ENCODE data around the gene RSRP1. TPM values are rescaled to one million over a fixed set of nuclear protein-coding genes. Genes with fewer than 3 reads are reported as not detected.

Gene RSRP1
- total and polyA plus RNA-seq, 2 of the 13 experiments (the other 11 are each of a cell fraction or from before 2014, with no cell fraction given): 43.9 to 52.8 TPM

GRCh38 chr1:25239681-25240541, 7.3 kb downstream of the RSRP1 start (continued):
- TF ChIP-seq ZNF724P (CRISPR knock-in tag; IDR thresholded peaks at IDR 0.05; ENCODE audit: borderline replicate concordance) (peak; percentile 73; the same call in 1 of the 2 replicates), TCF12 (IDR thresholded peaks at IDR 0.05) (no peak), TCF12 (CRISPR knock-in tag; IDR thresholded peaks at IDR 0.05) (0 out of 2 replicates have a peak, but pooled peaks have one; percentile 77), XRCC5 (optimal IDR thresholded peaks at IDR 0.05; ENCODE audit: low read length) (peak; percentile 85), RAD21 (CRISPR knock-in tag; IDR thresholded peaks at IDR 0.05) (peak; percentile 77), HINFP (CRISPR knock-in tag; IDR thresholded peaks at IDR 0.05; ENCODE audit: low read depth) (peak; percentile 71; the same call in 1 of the 2 replicates), DZIP1 (CRISPR knock-in tag; IDR thresholded peaks at IDR 0.05) (no peak), NFIC (IDR thresholded peaks at IDR 0.05; ENCODE audit: low read length) (0 out of 2 replicates have a peak, but pooled peaks have one; percentile 30), WIZ (CRISPR knock-in tag; IDR thresholded peaks at IDR 0.05) (no peak), PCBP1 (IDR thresholded peaks at IDR 0.05; ENCODE audit: borderline replicate concordance, low read depth, low read length) (0 out of 2 replicates have a peak, but pooled peaks have one; percentile 36), ZNF550 (CRISPR knock-in tag; IDR thresholded peaks at IDR 0.05; ENCODE audit: borderline replicate concordance) (no peak), ZFP82 (CRISPR knock-in tag; IDR thresholded peaks at IDR 0.05; ENCODE audit: borderline replicate concordance) (no peak), ELF1 (CRISPR knock-in tag; IDR thresholded peaks at IDR 0.05) (peak; percentile 92), FOXA3 (CRISPR knock-in tag; IDR thresholded peaks at IDR 0.05) (peak; percentile 48), ZNF710 (CRISPR knock-in tag; IDR thresholded peaks at IDR 0.05; ENCODE audit: borderline replicate concordance) (peak; percentile 39; the same call in 1 of the 2 replicates), NKX3-1 (CRISPR knock-in tag; IDR thresholded peaks at IDR 0.05) (no peak), BRCA1 (CRISPR knock-in tag; IDR thresholded peaks at IDR 0.05) (no peak), REL (CRISPR knock-in tag; conservative IDR thresholded peaks at IDR 0.05) (no peak), HNF4G (IDR thresholded peaks at IDR 0.05; ENCODE audit: borderline replicate concordance, low read depth, low read length) (no peak), HNF4G (CRISPR knock-in tag; IDR thresholded peaks at IDR 0.05; ENCODE audit: borderline replicate concordance, low read depth) (0 out of 2 replicates have a peak, but pooled peaks have one; percentile 21), ZNF431 (CRISPR knock-in tag; IDR thresholded peaks at IDR 0.05; ENCODE audit: borderline replicate concordance, low read depth) (0 out of 2 replicates have a peak, but pooled peaks have one; percentile 65)
